CD14-positive monocyte (primary cell): ENCODE data around the gene UFSP2. TPM values are rescaled to one million over a fixed set of nuclear protein-coding genes. Genes with fewer than 3 reads are reported as not detected.

Source experiments
- DNase-seq, 3 donors: peaks; one replicate each; pipeline ENCODE4 v3.0.0-alpha.2; 2011 to 2022
- H2AFZ ChIP-seq: 2 replicates; pipeline ENCODE4 v1.6.0; 2012; ENCODE audit warnings: mild to moderate bottlenecking, low read depth, low read length, inconsistent platforms; ENCODE audit not compliant: insufficient read depth, poor library complexity, severe bottlenecking
- H3K27ac ChIP-seq, 2 donors: 1 replicate in 1 of 2; 2 replicates in 1 of 2; pipeline ENCODE4 v1.5.1; 2012 to 2013; ENCODE audit warnings: low read length in 2 of 2, control low read depth in 1 of 2, inconsistent platforms in 1 of 2, low read depth in 1 of 2, mild to moderate bottlenecking in 1 of 2
- H3K27me3 ChIP-seq, 2 donors: one replicate each; pipeline versions ENCODE4 v1.6.0 to v1.6.1; 2011 to 2013; ENCODE audit warnings: low read length in 2 of 2; ENCODE audit not compliant: control insufficient read depth in 2 of 2, insufficient read depth in 2 of 2
- H3K36me3 ChIP-seq, 2 donors: replicated peaks in 1 of 2; 1 replicate in 1 of 2; 2 replicates in 1 of 2; pipeline versions ENCODE4 v1.5.1 to v1.6.1; 2012 to 2013; ENCODE audit warnings: low read length in 2 of 2, control low read depth in 1 of 2, inconsistent platforms in 1 of 2, mild to moderate bottlenecking in 1 of 2; ENCODE audit not compliant: insufficient read depth in 2 of 2, control insufficient read depth in 1 of 2
- H3K4me1 ChIP-seq, 2 donors: 1 replicate in 1 of 2; 2 replicates in 1 of 2; pipeline versions ENCODE4 v1.5.1 to v1.6.1; 2012 to 2013; ENCODE audit warnings: low read length in 2 of 2, control low read depth in 1 of 2, inconsistent platforms in 1 of 2, mild to moderate bottlenecking in 1 of 2, moderate library complexity in 1 of 2; ENCODE audit not compliant: insufficient read depth in 2 of 2, control insufficient read depth in 1 of 2
- H3K4me2 ChIP-seq: replicated peaks from 2 replicates; pipeline ENCODE3; 2012; ENCODE audit warnings: low read length, moderate library complexity, mild to moderate bottlenecking; ENCODE audit not compliant: poor library complexity, severe bottlenecking; ENCODE audit errors: extremely low read depth
- H3K4me3 ChIP-seq, 3 experiments: fragments of 200-600 bp in 1 of 3; sonication (generic) in 1 of 3; replicated peaks in 1 of 3; 1 replicate in 2 of 3; 2 replicates in 1 of 3; pipeline ENCODE4 v1.5.1; 2011 to 2013; ENCODE audit warnings: low read length in 3 of 3, mild to moderate bottlenecking in 3 of 3, control low read depth in 2 of 3, low read depth in 2 of 3, inconsistent platforms in 1 of 3, moderate library complexity in 1 of 3
- H3K79me2 ChIP-seq: 2 replicates; pipeline ENCODE4 v1.6.0; 2012; ENCODE audit warnings: mild to moderate bottlenecking, control low read depth, inconsistent platforms, low read length, moderate library complexity; ENCODE audit not compliant: insufficient read depth
- H3K9ac ChIP-seq: 2 replicates; pipeline ENCODE4 v1.6.0; 2017; ENCODE audit warnings: low read length, mild to moderate bottlenecking; ENCODE audit not compliant: insufficient read depth, poor library complexity, severe bottlenecking
- H3K9me3 ChIP-seq, 2 donors: replicated peaks in 1 of 2; 1 replicate in 1 of 2; 2 replicates in 1 of 2; pipeline versions ENCODE4 v1.5.1 to v1.6.1; 2012 to 2013; ENCODE audit warnings: low read length in 2 of 2, control low read depth in 1 of 2; ENCODE audit not compliant: control insufficient read depth in 1 of 2, insufficient read depth in 1 of 2
- H4K20me1 ChIP-seq: 2 replicates; pipeline ENCODE4 v1.6.0; 2012; ENCODE audit warnings: mild to moderate bottlenecking, low read length, control low read depth, moderate library complexity; ENCODE audit not compliant: insufficient read depth
- H3K27ac Mint-ChIP-seq, 7 donors: one replicate each; pipeline ENCODE4 v1.8.0; 2020; ENCODE audit warnings: mild to moderate bottlenecking in 7 of 7, mixed read lengths in 7 of 7, moderate library complexity in 6 of 7, inconsistent platforms in 2 of 7
- H3K27me3 Mint-ChIP-seq, 3 donors: one replicate each; pipeline ENCODE4 v1.8.0; 2021 to 2022; ENCODE audit warnings: low read depth in 3 of 3, mild to moderate bottlenecking in 3 of 3, mixed read lengths in 3 of 3, moderate library complexity in 3 of 3, inconsistent platforms in 1 of 3
- H3K36me3 Mint-ChIP-seq, 2 donors: one replicate each; pipeline ENCODE4 v1.8.0; 2020; ENCODE audit warnings: mixed read lengths in 2 of 2, inconsistent platforms in 1 of 2, mild to moderate bottlenecking in 1 of 2
- H3K4me1 Mint-ChIP-seq: one replicate; pipeline ENCODE4 v1.8.0; 2020; ENCODE audit warnings: mild to moderate bottlenecking, mixed read lengths
- H3K4me3 Mint-ChIP-seq, 2 donors: one replicate each; pipeline ENCODE4 v1.8.0; 2020; ENCODE audit warnings: mild to moderate bottlenecking in 2 of 2, mixed read lengths in 2 of 2, moderate library complexity in 1 of 2
- H3K9me3 Mint-ChIP-seq, 7 donors: one replicate each; pipeline ENCODE4 v1.8.0; 2020 to 2022; ENCODE audit warnings: mixed read lengths in 7 of 7, mild to moderate bottlenecking in 6 of 7, moderate library complexity in 6 of 7, inconsistent platforms in 2 of 7
- WGBS: methylation state at CpG from one replicate; pipeline ENCODE4 v1.1.5; 2013; ENCODE audit warnings: missing lambda C conversion rate; ENCODE audit not compliant: insufficient coverage; 5-methylcytosine and 5-hydroxymethylcytosine counted together
- intact Hi-C, 2 donors: fragments of 100-400 bp; cut with micrococcal nuclease; formaldehyde crosslinking; loops; one replicate each; pipeline versions ENCODE4 v1.15.0 to v1.15.1; 2023
- polyA plus RNA-seq, 3 donors: library from polyadenylated mRNA; depleted of rRNA in 1 of 3; unstranded in 2 of 3; stranded (reverse) in 1 of 3; fragments of 300-500 nt in 2 of 3; fragments of >200 nt in 1 of 3; fragmentation: Illumina TruSeq in 2 of 3; gene quantifications; 1 replicate in 2 of 3; 2 replicates in 1 of 3; pipeline ENCODE4 v1.2.3, GENCODE V29; 2012 to 2021
- TF ChIP-seq, protein P1 (sequence below): fragments of 200-600 bp; IDR thresholded peaks from one replicate; pipeline ENCODE4 v1.8.0; 2022; ENCODE audit warnings: antibody characterized with exemption, mild to moderate bottlenecking

Gene UFSP2
- polyA plus RNA-seq, 3 donors = 6.8 to 23.5 (median 13.8) TPM

GRCh38 chr4:185382754-185383153, 43.0 kb downstream of the UFSP2 start:
- H3K27me3 ChIP-seq = peaks cover 18 to 30% of the 10 kb centered on the region in 2 donors
- no peaks in the 10 kb centered on the region for H3K36me3 ChIP-seq
- H3K4me3 Mint-ChIP-seq = no peak overlapping the region
- no peak overlapping the region for H3K4me3 ChIP-seq
- no peak overlapping the region for H3K27ac Mint-ChIP-seq
- no peak overlapping the region for H3K9ac ChIP-seq
- H3K79me2 ChIP-seq = no peaks in the 10 kb centered on the region
- no peaks in the 10 kb centered on the region for H4K20me1 ChIP-seq
- intact Hi-C loops = no loop called here
- H3K4me1 ChIP-seq = peaks cover 0 to 3% of the 10 kb centered on the region in 2 donors
- H3K27ac ChIP-seq = no peak overlapping the region
- TF ChIP-seq, protein P1, sequence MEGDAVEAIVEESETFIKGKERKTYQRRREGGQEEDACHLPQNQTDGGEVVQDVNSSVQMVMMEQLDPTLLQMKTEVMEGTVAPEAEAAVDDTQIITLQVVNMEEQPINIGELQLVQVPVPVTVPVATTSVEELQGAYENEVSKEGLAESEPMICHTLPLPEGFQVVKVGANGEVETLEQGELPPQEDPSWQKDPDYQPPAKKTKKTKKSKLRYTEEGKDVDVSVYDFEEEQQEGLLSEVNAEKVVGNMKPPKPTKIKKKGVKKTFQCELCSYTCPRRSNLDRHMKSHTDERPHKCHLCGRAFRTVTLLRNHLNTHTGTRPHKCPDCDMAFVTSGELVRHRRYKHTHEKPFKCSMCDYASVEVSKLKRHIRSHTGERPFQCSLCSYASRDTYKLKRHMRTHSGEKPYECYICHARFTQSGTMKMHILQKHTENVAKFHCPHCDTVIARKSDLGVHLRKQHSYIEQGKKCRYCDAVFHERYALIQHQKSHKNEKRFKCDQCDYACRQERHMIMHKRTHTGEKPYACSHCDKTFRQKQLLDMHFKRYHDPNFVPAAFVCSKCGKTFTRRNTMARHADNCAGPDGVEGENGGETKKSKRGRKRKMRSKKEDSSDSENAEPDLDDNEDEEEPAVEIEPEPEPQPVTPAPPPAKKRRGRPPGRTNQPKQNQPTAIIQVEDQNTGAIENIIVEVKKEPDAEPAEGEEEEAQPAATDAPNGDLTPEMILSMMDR = no peak
- H3K4me1 Mint-ChIP-seq = peaks cover 9% of the 10 kb centered on the region
- H3K36me3 Mint-ChIP-seq = no peaks in the 10 kb centered on the region
- H3K9me3 ChIP-seq = peaks cover 0 to 8% of the 10 kb centered on the region in 2 donors
- no peak overlapping the region for H3K4me2 ChIP-seq
- peaks cover 3 to 15% (median 8%) of the 10 kb centered on the region in 7 donors for H3K9me3 Mint-ChIP-seq
- peaks cover 30 to 38% (median 36%) of the 10 kb centered on the region in 3 donors for H3K27me3 Mint-ChIP-seq
- no peak overlapping the region for H2AFZ ChIP-seq
- no peak for DNase-seq

DNA sequence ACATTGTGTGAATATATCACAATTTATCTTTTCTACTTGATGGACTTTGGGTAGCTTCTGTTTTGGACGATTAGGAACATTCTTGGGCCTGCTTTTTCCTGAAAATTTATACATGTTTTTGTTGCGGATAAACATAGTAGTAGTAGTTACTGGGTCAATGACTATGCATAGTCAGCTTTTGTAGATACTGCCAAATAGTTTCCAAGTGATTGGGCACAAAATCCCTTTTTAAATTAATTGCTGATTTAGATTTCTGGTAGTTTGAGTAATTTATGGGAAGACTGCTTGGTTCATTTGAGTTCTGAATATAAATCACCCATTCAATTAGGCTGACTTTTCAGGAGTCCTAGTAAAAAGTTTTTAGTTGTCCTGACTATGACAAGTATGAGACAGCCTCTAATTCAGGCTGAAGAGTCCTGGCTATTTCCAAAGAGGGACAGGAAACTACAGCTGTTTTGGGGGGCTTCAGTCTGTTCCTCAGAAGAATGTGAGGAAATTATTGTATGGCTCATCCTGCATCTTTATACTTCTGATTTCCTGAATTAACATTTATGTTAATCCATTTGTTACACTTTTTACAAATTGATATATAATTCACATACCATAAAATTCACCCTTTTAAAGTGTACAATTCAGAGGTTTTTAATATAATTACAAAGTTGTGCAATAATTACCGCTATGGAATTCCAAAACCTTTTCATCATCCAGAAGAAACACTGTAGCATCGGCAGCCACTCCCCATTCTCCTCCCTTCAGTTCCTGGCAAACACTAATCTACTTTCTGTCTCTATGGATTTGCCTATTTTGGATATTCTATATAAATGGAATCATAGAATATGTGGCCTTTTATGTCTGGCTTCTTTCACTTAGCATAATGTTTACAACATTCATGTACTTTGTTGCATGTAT, 44.2 kb downstream of the UFSP2 start:
- Histone ChIP-seq H3K9me3 (peaks cover 0 to 8% of the 10 kb centered on the region in 2 donors), H3K36me3 (no peaks in the 10 kb centered on the region), H2AFZ (no peak overlapping the region), H3K4me3 (no peak overlapping the region), H3K4me1 (peaks cover 0 to 3% of the 10 kb centered on the region in 2 donors), H3K4me2 (no peak overlapping the region), H3K27me3 (peaks cover 18 to 30% of the 10 kb centered on the region in 2 donors), H3K27ac (no peak overlapping the region), H3K79me2 (no peaks in the 10 kb centered on the region), H4K20me1 (no peaks in the 10 kb centered on the region), H3K9ac (no peak overlapping the region)
- intact Hi-C loops = no loop called here
- 100% methylated on average over 1 of the region's 4 CpGs for WGBS
- peaks cover 29 to 36% (median 35%) of the 10 kb centered on the region in 3 donors for H3K27me3 Mint-ChIP-seq
- TF ChIP-seq, protein P1 = no peak
- H3K4me3 Mint-ChIP-seq = no peak overlapping the region
- H3K4me1 Mint-ChIP-seq = peaks cover 9% of the 10 kb centered on the region
- no peak overlapping the region for H3K27ac Mint-ChIP-seq
- H3K9me3 Mint-ChIP-seq = peaks cover 3 to 15% (median 8%) of the 10 kb centered on the region in 7 donors
- no peak for DNase-seq
- H3K36me3 Mint-ChIP-seq = no peaks in the 10 kb centered on the region
